Cardiac muscle cell (in vitro differentiated cells and primary cell): ENCODE results near the gene SDF4. TPM values are rescaled to one million over a fixed set of nuclear protein-coding genes. Genes with fewer than 3 reads are reported as not detected.

Experiments
- DNase-seq, 2 donors: peaks; one replicate each; pipeline versions ENCODE4 v3.0.0 to v3.0.0-alpha.2; 2010 to 2017; ENCODE audit warnings: low read depth in 1 of 2, low spot score in 1 of 2
- H3K27ac ChIP-seq: fragments of 200-600 bp; sonication (generic); 2 replicates; pipeline ENCODE4 v1.5.1; 2016
- H3K27me3 ChIP-seq: fragments of 200-600 bp; sonication (generic); 2 replicates; pipeline ENCODE4 v1.6.0; 2016; ENCODE audit warnings: control low read depth
- H3K36me3 ChIP-seq: fragments of 200-600 bp; sonication (generic); 2 replicates; pipeline ENCODE4 v1.5.1; 2016; ENCODE audit warnings: control low read depth
- H3K4me1 ChIP-seq: fragments of 200-600 bp; sonication (generic); 2 replicates; pipeline ENCODE4 v1.8.1; 2017; ENCODE audit warnings: low read depth, mild to moderate bottlenecking, mixed run types
- H3K4me3 ChIP-seq: fragments of 200-600 bp; sonication (generic); 2 replicates; pipeline ENCODE4 v1.5.1; 2016; ENCODE audit warnings: mild to moderate bottlenecking
- H3K9me3 ChIP-seq: fragments of 200-600 bp; sonication (generic); 2 replicates; pipeline ENCODE4 v1.5.1; 2017; ENCODE audit warnings: low read depth, mild to moderate bottlenecking, control low read depth
- polyA plus RNA-seq: library from polyadenylated mRNA; unstranded; fragments of >200 nt; fragmentation: Nextera tagmentation; extraction: Ambion mirVana; gene quantifications from 2 replicates; pipeline ENCODE4 v1.2.1, GENCODE V29; 2016
- total RNA-seq: library from RNA; depleted of rRNA; stranded (reverse); fragments of >200 nt; gene quantifications from 2 replicates; pipeline ENCODE4 v1.2.3, GENCODE V29; 2016
- TF ChIP-seq, protein P1 (sequence below): IDR thresholded peaks from 2 replicates; pipeline ENCODE4 v1.5.1; 2012; ENCODE audit warnings: low read depth, mild to moderate bottlenecking, low read length

The SDF4 gene
- total and polyA plus RNA-seq, 2 experiments from 2014 or later = 148 to 180 TPM

DNA sequence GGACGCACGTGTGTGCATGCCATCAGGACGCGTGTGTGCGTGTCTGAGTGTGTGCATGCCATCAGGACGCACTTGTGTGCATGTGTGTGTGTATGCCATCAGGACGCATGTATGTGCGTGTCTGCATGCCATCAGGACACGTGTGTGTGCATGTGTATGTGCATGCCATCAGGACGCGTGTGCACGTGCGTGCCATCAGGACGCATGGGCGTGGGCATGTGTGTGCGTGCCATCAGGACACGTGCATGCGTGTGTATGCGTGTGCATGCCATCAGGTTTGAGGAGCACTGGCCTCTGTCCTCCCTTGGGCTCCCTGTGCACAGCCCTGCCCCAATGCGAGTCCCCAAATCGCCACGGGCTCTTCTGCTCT, 27.3 kb upstream of the SDF4 start:
- TF ChIP-seq, protein P1, sequence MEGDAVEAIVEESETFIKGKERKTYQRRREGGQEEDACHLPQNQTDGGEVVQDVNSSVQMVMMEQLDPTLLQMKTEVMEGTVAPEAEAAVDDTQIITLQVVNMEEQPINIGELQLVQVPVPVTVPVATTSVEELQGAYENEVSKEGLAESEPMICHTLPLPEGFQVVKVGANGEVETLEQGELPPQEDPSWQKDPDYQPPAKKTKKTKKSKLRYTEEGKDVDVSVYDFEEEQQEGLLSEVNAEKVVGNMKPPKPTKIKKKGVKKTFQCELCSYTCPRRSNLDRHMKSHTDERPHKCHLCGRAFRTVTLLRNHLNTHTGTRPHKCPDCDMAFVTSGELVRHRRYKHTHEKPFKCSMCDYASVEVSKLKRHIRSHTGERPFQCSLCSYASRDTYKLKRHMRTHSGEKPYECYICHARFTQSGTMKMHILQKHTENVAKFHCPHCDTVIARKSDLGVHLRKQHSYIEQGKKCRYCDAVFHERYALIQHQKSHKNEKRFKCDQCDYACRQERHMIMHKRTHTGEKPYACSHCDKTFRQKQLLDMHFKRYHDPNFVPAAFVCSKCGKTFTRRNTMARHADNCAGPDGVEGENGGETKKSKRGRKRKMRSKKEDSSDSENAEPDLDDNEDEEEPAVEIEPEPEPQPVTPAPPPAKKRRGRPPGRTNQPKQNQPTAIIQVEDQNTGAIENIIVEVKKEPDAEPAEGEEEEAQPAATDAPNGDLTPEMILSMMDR = no peak
- no peak for DNase-seq
- Histone ChIP-seq H3K36me3 (peaks cover 20% of the 10 kb centered on the region), H3K27ac (no peak overlapping the region), H3K27me3 (no peaks in the 10 kb centered on the region), H3K4me1 (no peaks in the 10 kb centered on the region), H3K4me3 (no peak overlapping the region), H3K9me3 (no peaks in the 10 kb centered on the region)

DNA sequence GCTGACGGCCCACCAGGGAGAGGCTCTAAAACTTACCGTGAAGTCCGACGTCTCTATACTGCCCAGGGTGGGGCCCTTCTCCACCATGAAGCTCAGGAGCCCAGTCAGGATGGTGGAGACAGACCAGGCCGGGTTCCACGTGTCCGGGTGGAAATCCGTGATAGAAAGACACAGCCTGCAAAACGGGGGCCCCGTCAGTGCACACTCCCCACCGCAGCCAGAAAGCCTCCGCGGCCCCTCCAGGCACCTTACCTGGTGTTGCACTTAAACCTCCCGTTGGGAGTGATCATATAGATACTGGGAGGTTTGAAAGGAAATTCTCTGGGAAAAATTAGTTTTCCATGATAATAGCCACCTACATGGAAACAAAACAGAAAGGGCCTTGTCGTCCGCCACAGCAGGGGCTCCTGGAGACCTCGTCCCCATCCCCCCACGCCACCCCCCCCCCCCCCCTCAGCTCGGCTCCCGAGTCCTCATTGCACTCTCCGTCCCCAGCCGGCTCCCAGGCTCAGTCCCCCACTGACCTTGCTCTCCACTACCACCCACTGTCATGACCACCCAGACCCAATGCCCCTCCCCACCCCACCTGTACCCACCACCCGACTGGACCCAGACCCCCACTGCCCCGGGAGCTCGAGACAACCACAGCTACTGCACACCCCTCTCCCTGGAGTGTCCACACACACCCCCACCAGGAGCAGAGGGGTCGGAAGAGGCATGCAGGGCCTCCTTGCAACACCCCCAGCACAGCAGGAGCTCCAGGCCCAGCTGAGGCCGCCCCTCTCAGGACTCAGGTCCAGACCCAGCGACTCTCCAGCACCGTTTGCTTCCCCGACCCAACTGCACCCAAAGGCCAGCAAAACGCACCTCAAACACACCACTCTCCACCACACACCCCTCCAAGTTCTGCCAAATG, 25.4 kb upstream of the SDF4 start:
- no peak for DNase-seq
- no peak overlapping the region for H3K4me3 ChIP-seq
- no peak overlapping the region for H3K27ac ChIP-seq
- H3K27me3 ChIP-seq = no peaks in the 10 kb centered on the region
- TF ChIP-seq, protein P1 = no peak
- no peaks in the 10 kb centered on the region for H3K4me1 ChIP-seq
- H3K36me3 ChIP-seq = peaks cover 8% of the 10 kb centered on the region
- H3K9me3 ChIP-seq = no peaks in the 10 kb centered on the region

DNA sequence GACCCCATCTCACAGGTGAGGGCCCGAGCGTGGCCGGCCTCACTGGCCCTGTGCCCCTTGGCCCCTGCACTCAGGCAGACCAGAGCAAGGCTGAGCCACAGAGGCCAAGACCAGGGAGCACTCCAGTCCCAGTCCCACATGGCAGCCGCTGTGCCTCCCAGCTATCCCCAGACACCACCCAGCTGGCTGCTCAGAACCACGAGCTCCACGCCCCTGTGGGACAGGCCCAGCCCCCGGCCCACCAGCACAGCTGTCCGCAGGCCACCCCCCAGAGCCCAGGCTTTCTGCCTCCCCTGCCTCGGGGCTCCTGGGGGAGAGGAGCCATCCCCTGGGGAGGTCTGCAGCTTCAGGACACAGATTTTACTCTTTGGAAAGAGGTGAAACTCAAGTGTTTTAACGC, 23.8 kb upstream of the SDF4 start:
- TF ChIP-seq, protein P1 = no peak
- Histone ChIP-seq H3K4me3 (no peak overlapping the region), H3K9me3 (no peaks in the 10 kb centered on the region), H3K27ac (no peak overlapping the region), H3K36me3 (peaks cover 8% of the 10 kb centered on the region), H3K4me1 (no peaks in the 10 kb centered on the region), H3K27me3 (no peaks in the 10 kb centered on the region)
- DNase-seq = no peak

DNA sequence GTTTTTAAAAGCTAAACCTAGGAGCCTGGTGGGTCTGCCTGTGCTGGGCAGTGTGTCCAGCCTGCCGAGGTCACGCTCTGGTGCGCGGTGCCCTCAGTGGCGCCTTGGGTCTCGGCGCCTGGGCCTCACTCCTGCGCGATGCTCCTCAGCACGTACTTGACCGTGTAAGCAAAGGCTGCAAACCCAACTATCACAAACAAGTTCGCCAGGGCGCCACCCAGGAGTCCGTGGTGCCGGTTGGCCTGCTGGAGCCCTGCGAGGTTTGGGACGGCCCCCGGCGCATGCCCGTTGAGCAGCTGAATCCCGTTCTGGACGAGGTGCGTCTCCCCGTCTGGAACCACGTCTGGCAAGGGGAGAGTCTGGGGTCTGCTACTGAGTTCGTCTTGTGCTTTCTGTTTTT, 23.3 kb upstream of the SDF4 start:
- Histone ChIP-seq H3K9me3 (no peaks in the 10 kb centered on the region), H3K4me1 (no peaks in the 10 kb centered on the region), H3K36me3 (peaks cover 8% of the 10 kb centered on the region), H3K4me3 (no peak overlapping the region), H3K27ac (no peak overlapping the region), H3K27me3 (no peaks in the 10 kb centered on the region)
- DNase-seq = no peak
- TF ChIP-seq, protein P1 = no peak

DNA sequence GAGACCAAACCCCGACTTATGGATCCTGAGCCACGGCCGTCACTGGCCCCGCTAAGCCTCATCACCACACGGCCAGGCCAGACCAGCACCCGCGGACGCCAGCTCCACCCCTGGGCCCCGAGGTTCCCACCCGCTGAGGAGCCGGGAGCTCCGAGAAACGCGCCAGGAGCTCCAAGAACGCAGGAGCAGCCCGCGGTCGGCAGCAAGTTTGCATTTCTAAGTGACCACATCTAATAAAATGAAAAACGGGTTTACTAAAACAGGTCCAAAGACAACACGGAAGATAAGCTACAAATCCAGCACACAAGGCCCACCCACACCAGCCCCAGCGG, 22.8 kb upstream of the SDF4 start:
- Histone ChIP-seq H3K27ac (no peak overlapping the region), H3K36me3 (peaks cover 8% of the 10 kb centered on the region), H3K9me3 (no peaks in the 10 kb centered on the region), H3K4me3 (no peak overlapping the region), H3K4me1 (no peaks in the 10 kb centered on the region), H3K27me3 (no peaks in the 10 kb centered on the region)
- TF ChIP-seq, protein P1 = no peak
- DNase-seq = no peak
